SKM-1 treated with dmso at 0.1 percent for 144 hours (cell line): Measurements from ENCODE around the gene GMEB1.
"Not testable (repeated sequence)": the region's sequence is repeated elsewhere in the genome, so short reads cannot be mapped to it uniquely, and the experiment has no call there.

Experiments
- DNase-seq: peaks from one replicate; lab custom pipeline; 2025; ENCODE audit not compliant: unreplicated experiment; lab: John Stamatoyannopoulos, UW

The GMEB1 gene

GRCh38 chr1:28671254-28671780 lies 2.7 kb downstream of the GMEB1 start:
- DNase-seq: no peak

DNA sequence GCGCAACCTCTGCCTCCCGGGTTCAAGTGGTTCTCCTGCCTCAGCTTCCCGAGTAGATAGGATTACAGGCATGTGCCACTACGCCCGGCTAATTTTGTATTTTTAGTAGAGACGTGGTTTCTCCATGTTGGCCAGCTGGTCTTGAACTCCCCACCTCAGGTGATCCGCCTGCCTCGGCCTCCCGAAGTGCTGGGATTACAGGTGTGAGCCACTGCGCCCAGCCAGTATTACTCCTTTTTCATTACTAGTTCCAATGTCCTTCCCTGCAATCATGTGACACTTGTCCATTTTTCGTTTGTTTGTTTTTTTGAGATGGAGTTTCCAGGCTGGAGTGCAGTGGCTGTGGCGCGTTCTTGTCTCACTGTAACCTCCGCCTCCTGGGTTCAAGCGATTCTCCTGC lies 4.4 kb downstream of the GMEB1 start:
- not testable (repeated sequence) for DNase-seq

GRCh38 chr1:28675924-28676257 lies 7.3 kb downstream of the GMEB1 start:
- no peak for DNase-seq

GRCh38 chr1:28680151-28680550 lies 11.6 kb downstream of the GMEB1 start:
- DNase-seq: no peak

DNA sequence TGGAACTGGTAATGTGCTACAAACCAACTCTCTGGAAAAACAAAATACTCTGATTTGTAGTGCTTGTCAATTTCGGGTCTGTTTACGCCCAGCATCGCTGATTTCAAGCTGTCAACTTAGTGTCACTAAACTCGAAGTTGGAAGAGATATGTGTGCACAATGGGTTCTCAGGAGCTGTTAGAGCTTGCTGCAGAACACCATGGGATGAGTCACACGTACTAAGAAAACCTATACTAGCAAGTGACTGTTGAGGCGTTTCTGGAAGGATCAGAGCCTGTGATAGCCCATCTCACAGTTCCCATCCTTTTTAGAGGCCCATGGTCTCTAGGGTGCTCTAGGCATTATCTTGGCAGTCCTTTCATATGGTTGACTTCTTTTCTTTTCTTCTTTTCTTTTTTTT lies 14.3 kb downstream of the GMEB1 start:
- no peak for DNase-seq

DNA sequence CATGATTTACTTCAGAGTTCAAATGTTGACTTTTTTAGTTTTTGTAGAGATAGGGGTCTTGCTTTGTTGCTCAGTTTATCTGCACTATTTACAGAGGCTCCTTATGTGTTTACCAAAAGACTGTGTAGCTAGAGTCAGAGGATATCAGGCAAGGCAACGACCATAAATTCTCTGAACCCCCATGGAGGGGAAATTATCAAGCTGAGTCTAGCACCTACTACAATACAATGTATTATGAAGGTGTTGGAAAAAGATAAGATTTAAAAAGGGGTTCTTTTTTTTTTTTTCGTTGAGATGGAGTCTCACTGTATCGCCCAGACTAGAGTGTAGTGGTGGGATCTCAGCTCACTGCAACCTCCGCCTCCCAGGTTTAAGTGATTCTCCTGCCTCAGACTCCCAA lies 16.4 kb downstream of the GMEB1 start:
- DNase-seq: no peak

DNA sequence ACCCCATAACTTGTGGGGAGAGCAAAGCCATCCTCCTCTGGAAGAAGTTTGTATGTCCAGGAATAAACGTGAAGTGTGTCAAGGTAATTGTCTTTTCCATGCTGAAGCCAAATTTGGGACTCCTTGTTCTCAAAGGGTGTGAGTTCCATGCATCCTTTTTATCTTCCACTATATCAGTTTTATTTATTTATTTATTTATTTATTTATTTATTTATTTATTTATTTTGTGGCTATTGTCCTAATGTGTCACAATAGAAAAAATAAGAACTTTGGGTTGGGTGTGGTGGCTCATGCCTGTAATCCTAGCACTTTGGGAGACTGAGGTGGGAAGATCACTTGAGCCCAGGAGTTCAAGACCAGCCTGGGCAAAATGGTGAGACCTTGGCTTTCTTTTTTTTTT lies 23.0 kb downstream of the GMEB1 start:
- not testable (repeated sequence) for DNase-seq

GRCh38 chr1:28703629-28704028 lies 35.0 kb downstream of the GMEB1 start:
- no peak for DNase-seq

GRCh38 chr1:28716336-28716735 lies 47.8 kb downstream of the GMEB1 start:
- no peak for DNase-seq

GRCh38 chr1:28718166-28718565 lies 49.6 kb downstream of the GMEB1 start:
- no peak for DNase-seq

- DNase-seq: no peak
Measured at GRCh38 chr1:28718586-28719331, 50.2 kb downstream of the GMEB1 start.

DNA sequence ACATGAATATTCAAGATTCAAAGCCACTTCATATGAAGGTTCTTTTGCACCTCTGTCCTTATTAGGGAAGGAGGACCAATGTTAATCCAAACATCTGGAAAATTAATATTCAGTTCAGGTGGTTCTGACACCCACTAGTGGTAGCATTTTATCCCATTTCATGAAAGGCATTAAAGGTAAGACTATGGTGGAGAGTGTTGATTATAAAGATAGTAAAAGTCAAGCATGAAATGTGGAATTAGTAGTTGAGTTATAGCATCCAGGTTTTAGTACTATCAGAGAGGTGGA lies 50.7 kb downstream of the GMEB1 start:
- no peak for DNase-seq

- no peak for DNase-seq
Measured at GRCh38 chr1:28720376-28720775, 51.8 kb downstream of the GMEB1 start.

- not testable (repeated sequence) for DNase-seq
Measured at GRCh38 chr1:28721927-28722326, 53.3 kb downstream of the GMEB1 start.

DNA sequence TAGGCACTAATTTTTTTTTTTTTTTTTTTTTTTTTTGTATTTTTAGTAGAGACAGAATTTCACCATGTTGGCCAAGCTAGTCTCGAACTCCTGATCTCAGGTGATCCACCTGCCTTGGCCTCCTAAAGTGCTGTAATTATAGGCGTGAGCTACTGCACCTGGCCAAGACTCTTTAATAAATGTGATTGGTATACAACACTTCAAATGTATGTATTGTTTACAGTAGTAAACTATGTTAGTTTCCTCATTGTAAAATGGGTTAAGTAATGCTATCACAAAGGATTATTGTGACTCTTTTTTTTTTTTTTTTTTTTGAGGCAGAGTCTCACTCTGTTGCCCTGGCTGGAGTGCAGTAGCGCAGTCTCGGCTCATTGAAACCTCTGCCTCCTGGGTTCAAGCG lies 56.8 kb downstream of the GMEB1 start:
- DNase-seq: not testable (repeated sequence)

DNA sequence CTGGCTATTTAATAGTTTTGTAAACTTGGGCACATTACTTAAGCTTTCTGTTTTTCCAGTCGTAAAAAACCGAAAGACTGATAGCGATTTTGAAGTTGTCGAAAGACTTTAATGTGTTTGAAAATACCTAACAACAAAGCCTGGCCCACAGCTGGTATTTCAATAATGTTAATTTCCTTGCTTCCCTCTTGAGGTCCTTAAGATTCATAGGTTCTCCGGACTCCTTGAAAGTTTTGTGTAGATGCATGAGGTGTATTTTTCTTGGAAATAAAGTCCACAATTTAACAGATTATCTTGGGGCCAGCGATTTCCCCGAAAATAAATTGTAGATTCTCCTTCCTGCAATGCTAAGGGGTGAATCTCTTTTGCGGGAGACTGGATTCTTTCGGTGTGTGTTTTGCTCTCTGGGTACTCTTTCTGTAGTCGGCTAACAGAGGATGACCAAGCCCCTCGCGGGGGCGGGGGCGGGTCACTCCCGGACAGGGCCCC lies 67.4 kb downstream of the GMEB1 start:
- no peak for DNase-seq

DNA sequence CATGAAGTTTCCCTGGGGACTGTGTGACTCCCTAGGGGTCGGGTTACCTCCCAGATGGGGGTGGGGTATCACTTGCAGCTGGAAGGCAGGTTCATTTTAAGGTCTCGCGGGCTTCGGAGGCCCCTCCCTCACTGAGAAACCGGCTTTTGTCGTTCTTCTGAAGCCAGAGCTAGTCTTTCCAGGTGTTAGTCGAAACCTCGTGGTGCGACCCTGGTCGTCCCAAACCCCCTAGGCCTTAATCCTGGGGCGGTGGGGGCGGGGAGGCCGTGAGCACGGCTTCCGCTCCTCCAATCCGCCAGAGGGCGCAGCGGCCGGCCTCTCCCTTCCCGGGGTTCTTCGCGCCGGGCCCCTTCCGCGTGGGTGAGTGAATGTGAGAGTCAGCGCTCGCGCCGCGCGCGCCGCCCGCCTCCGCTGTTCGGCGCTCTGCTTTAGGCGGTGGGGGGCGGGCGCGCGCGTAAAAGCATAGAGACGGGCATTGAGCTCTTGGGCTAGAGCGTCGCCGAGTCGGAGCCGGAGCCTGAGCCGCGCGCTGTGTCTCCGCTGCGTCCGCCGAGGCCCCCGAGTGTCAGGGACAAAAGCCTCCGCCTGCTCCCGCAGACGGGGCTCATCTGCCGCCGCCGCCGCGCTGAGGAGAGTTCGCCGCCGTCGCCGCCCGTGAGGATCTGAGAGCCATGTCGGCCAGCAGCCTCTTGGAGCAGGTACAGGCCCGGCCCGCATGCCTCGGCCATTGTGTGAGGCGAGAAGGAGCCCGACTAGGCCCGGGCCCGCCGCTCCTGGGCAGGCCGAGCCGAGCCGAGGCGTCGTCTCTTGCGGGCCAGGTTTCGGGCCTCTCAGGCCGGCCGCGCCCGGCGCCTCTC lies 68.1 kb downstream of the GMEB1 start, which contains the start of gene YTHDF2:
Gene YTHDF2 (plus strand): TSS at position 491 of the 857 bp plus-strand sequence. CDS start 181 bp downstream, at position 672.
- peak; percentile 95 for DNase-seq

DNA sequence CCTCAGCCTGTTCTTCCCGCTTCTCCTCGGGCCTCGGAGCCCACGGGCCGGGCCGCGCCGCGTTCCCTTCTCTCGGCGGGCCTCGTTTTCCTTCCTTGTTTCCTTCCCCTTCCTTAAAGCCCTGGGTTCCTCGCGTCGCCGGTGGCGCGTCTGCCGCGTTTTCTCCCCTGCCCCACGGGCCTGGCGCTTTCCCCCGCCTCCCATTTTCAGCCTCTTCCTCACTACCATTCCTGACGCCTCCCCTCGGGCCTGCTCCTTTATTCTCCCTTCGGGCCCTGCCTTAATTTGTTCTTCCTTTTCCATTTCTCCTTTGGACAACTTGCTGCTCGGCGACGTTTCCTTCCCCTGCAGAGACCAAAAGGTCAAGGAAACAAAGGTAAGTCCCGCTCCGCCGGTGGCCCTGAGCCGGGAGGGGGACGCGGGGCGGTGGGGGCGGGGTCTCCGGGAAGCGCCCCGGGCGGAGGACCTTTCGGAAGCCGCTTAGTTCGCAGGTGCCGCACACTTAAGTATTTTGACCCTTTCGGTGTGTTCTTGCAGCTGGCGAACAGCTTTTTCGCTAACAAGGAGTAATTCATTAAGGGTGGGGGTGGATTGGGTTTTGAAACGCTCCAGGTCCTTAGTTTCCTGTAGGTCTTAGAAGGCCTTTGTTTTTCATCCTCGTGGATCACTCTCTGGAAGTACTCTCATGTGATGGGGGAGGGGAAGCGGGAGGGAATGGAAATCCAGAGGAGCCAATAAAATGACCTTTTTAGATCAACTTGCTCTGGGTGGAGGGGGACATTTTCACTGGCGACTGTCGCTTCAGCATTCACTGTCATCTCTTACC lies 68.9 kb downstream of the GMEB1 start:
- DNase-seq: peak; percentile 27

GRCh38 chr1:28740118-28740517 lies 71.5 kb downstream of the GMEB1 start:
- DNase-seq: no peak

DNA sequence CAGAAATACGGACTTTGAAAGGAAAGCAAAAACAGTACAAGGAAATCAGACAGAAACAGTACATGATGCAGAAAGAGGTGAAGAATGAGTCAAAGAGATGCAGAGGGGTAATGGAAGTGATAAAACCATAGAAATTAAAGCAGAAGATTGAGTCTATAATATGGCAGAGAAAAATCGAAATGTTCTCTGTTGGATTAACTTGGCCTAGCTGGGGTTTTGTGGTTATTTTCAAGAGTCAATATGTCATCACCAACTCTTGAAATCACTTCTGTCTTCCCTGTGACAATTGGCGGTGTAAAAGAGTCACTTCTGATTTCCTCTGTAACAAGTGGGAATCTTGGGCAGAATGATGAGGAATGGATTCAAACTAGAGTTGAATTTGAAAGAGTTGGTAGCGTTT lies 75.6 kb downstream of the GMEB1 start:
- DNase-seq: no peak

GRCh38 chr1:28745653-28746173 lies 77.1 kb downstream of the GMEB1 start:
- DNase-seq: no peak
